GM18873 (cell line): Measurements from ENCODE around the gene FAM222A.

Experiments used
- ATAC-seq: cut with Tn5 transposase; IDR thresholded peaks from one replicate; pipeline ENCODE4 v1.9.1; 2021; ENCODE audit warnings: mild to moderate bottlenecking, moderate library complexity, moderate number of reproducible peaks; ENCODE audit not compliant: unreplicated experiment, low FRiP score

FAM222A gene

DNA sequence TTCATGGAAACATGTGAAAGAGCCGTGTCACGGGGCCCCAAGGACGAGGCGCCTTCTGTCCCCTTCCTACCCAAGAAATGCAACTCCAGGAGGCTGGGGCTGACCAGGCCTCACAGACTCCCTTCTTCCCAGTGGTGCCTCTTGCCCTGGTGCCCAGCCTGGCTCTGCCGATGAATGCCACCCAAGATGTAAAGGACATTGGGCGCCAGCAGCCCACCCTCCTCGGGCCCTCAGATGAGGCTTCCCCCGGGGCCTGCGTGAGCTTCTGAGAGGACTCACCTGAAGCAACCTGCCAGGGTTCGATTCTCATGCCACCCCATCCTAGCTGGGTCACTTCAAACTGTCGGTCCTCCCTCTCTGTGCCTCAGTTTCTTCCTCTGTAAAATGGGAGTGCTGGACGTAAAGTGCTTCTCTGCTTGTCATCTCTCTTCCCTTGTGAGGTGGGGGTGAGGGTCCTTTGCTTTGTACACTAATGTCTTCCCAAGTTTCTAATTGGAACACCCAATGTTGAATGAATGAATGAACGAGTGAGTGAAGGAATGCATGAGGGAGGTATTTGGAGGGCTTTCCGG is 10.8 kb downstream of the FAM222A start:
- ATAC-seq: no peak

- ATAC-seq: no peak
Observed at GRCh38 chr12:109725321-109726105, 11.9 kb downstream of the FAM222A start.

GRCh38 chr12:109726106-109726497 is 12.5 kb downstream of the FAM222A start:
- no peak for ATAC-seq

DNA sequence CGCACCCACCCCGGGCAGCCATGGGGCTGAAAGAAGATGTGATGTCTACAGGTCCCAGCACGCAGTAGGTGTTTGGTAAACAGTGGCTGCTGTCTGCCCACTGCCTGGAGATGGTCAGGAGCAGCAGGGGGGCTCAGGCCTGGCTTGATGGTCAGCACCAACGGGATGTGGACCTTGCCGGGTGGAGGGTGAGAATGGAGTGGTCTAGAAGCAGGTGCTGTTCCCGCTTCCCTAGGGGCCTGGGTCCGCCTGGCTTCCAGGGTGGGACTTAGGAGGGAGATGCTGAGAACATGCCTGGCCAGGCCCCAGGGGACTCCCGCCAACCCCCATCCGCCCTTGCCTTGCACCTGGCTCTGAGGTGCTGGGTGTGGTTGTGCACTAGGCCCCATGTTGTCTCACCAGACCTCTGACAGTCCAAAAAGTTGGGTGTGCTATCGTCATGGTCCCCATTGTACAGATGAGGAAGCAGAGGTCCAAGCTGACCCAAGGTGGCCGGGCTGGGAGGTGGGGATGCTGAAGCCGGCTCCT is 12.9 kb downstream of the FAM222A start:
- ATAC-seq: no peak

- ATAC-seq: no peak
Observed at GRCh38 chr12:109727039-109727723, 13.6 kb downstream of the FAM222A start.

GRCh38 chr12:109727746-109728726 is 14.4 kb downstream of the FAM222A start:
- ATAC-seq: no peak

DNA sequence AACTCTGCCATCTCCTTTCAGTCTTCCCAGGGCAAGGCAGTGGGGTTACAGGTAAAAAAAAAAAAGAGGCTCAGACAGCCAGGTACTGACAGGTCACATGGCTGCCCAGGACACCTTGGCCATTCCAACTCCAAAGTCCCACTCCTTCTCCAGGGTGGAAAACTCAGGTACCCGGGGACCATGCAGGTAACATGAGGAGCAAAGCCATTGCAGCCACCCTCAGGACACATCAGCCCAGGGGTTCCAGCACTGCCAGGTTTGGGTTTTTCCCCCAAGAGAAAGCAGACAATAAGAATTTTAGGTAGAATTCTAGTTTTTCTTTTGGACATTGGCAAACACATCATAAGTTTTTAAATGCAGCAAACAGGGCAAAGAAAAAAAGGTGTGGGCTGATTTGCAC is 15.3 kb downstream of the FAM222A start:
- no peak for ATAC-seq

DNA sequence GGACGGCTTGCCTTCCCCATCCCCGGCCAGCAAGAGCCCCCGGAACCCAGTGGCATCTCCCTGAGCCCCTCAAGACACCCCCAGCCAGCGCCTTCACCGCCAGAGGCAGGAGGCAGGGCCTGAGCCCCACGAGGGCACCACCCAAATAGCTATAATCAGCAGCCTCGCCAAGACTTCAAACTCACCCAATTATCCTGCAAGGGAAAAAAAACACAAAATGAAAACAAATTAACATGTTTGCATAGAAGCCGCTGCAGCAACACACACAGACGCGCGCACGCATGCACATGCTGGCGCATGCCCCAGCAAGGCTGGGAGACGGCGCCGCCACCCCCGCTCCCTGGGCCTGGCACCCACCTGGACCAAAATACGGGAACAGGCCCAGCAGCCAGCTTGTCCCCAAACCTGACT is 15.8 kb downstream of the FAM222A start:
- no peak for ATAC-seq

DNA sequence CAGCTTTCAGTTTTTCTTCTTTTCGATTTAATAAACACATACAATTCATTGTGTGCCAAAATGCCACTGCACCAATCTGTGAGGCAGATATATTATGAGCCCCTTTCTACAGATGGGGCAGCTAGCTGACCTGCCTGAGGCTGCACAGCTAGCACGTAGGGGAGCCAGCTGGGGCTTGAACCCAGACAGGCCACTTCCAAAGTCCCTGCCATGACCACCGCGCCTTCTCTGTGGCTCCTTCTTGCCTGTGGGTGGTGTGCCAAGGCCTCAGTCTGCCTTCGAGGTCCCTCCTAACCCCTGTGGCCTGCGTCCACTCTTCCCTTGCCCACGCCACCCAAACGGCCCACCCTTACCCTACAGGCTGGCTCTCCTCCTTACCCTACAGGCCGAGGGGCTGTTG is 16.2 kb downstream of the FAM222A start:
- ATAC-seq: no peak

DNA sequence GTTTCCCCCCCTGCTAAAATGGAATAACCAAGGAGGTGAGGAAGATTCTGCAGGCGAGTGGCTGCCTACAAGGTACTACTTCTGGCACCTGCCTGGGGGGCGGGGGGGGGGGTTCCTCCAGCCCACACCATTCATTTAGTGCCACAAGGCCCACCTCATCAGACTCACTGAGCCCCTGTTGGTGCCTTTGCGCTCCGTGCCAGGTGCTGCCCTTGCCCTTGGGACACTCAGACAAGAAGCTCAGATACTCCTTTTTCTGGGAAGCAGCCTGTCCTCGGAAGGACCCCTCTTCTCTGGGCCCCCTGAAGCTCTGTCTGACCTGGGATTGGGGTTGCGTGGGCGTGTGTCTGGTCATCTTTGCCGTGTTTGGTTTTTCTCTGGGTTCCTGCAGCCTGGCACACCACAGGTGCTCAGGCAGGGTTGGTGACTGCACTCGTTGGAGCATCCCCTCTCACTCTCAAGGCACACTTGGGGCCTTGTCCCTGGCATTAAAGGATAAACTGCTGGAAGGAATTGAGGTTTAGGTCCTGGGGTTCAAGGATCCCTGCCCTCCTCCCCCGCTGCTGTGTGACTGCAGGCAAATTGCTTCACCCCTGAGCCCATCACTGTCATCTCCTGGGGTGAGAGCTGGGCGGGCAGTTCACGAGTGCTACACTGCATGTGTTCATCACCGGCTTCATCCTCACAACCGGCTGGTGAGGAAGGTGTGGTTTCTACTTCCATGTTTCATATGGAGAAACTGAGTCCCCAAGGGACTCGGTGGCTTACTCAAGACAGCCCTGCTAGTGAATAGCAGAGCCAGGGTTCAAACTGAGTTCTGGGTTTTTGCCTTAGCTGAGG is 16.9 kb downstream of the FAM222A start:
- ATAC-seq: no peak

DNA sequence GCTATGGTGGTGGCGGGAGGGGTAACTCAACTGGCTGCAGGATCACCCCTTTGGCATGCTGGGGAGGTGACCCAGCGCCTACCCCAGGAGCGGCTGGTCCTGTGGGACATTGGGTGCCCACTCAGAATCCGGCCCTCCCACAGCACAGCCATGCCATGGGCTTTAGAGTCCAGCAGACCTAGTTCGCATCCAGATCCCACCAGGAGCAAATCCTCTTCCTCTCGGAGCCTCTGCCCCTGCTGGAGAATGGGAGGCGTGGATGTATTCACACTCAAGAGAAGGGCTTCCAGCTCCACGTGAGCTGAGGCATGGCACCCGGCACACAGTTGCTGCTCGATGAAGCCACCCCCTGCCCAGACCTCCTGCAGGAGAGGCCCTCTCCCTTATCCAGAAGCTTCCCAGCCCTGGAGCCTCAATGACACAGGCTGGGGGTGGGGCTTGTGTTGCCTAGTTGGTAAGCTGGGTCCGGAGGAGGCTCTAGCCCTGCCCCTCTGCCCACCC is 17.7 kb downstream of the FAM222A start:
- no peak for ATAC-seq

DNA sequence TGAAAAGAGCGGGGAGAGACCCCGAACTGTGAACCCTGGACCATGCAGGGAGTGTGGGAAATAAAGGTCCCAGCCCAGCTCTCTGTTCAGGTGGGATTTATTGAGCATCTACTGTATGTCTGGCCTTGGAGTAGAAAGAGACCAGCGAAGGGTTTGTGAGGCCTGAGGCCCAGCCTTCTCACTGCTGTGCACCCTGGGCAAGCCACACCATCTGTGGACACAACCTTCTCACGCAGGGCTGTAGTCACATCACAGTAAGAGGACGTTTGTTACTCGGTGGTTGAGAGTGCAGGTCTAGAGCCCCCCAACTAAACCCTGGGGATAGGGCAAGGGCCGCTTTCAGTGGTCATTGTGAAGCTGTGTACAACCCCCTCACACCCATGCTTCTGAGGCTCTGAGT is 18.2 kb downstream of the FAM222A start:
- no peak for ATAC-seq

DNA sequence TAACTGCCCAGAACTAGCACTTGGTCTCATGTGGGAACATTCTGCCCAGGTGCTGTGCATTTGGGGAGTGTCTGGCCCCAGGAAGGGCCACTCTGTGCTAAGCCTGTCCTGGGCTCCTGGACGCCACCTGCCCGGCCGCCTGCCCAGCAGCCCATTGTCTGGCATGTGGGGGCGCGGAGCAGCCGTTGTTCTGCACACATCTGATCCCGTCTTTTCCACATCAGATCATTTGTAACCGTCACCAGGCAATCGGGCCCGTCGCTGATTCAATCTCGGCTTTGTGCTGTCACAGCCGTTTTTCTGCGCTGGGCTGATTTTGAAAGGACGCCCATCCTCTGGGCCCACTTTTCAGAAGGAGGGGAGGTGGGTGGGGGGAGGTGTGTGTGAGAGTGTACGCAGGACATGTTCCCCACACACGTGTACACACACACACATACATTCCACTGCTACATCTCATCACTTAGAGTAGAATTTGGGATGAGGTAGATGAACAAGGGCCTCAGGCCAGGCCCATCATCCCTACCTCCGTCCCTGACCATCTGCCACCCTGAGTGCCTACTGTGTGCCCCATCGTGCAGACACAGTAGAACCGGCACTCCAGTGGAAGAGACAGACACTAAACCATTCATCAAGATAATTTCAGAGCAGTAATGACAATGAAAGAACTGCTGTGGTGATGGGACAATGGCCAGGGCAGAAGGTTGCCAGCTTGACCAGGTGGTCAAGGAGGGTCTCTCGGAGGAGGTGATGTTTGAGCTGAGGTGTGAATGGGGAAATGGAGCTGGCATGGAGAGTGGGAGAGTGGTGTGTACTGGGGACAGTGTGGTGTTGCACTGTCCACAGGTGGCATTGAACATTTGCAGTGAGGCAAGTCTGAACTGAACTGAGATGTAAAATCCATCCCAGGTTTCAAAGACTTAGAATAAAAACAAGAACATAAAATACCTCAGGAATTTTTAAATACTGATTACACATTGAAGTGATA is 19.0 kb downstream of the FAM222A start:
- ATAC-seq: no peak

DNA sequence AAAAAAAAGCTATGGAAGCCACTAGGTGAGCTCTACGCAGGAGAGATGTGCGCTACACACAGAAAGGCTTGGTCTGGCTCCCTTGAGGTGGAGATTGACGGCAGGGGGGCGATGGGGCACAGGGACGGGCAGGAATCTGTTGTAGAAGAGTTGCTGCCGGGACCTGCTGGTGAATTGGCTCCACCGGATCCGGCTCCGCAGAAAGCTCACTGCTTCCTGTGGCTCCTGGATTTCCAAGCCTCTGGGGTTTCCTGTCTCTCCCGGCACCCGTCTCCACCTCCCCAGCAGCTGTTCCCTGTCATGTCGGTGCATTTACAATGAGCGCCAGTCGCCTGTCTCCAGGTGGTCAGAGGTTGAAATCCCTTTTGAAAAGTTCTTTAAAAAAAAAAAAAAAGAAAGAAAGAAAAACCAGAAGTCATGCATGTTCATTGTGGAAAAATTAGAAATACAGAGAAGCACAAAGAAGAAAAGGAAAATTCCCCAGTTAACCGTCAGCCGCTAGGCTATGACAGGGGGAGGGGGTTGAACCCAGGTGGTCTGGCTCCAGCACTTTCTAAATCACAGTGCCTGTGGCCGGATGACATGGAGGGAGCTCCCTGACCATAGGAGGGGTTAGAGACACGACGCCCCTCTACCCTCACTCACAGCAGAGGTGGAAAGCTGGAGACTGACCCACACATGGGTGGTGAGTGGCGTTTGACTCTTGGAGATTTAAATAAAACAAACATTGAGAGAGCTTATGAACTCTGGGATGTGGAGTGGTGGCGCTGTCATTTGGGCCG is 20.8 kb downstream of the FAM222A start:
- ATAC-seq: no peak

DNA sequence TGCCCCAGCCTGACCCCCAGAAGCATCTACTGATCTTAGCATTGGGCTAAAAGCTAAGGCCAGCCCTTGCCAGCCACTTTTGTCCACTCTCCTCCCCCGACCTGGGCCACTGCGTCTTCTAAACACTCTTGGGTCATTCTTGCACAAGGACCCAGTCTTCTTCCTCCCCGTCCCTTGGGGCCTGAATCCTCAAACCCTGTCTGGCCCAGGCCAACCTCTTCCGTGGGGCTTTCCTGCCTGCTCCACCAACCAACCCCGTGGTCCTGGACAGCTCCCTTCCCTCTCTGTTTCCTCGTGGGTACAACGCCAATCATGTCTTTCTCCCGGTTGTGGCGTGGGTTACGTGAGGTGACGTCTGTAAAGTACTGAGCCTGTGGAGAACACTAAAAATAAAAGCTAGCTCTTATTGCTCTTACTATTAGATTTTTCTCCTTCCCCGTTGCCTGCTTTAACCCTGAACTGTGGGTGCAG is 21.5 kb downstream of the FAM222A start:
- no peak for ATAC-seq

DNA sequence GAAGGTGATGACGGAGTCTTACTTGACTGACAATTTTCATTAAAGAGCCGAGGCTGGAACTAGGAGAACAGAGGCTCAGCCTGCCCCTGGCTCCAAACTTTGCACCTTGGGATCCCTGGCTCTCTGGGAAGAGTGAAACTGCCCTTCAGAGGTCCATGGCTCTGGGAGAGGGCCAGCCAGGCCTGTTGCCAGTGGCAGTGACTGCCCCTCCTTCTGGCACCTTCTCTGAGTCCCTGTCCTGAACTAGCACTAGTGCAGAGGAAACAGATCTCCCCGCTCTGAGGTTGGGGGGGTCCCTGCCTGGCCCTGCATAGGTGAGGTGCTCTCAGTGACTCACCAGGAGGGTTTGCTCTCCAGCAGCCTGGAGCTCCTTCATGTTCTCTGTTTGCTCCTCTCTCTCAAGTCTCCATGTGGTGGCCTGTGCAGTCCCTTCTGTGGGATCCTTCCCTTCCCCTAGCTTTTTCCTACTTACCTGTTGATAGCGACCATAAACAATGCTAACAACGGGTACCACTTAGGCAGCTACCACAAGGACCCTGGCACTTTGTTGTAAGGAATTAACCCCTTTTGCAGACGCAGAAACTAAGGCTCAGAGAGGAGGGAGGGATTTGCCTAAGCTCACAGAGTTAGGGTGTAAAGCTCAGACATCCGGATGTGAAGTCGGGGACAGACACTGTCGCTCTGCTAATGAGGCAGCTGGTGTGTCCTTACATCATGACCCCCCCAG is 22.4 kb downstream of the FAM222A start:
- no peak for ATAC-seq
